A549 (cell line): ENCODE data around the gene ODAD4.

Source experiments
- MYC ChIP-seq: IDR thresholded peaks from 2 replicates; pipeline ENCODE4 v1.6.1; 2012; ENCODE audit warnings: mild to moderate bottlenecking, inconsistent platforms, low read length, improper control_type of control experiment, borderline replicate concordance
- TF ChIP-seq, protein P1 (sequence below): fragments of 450-650 bp; IDR thresholded peaks from 2 replicates; pipeline ENCODE4 v1.6.1; 2014; ENCODE audit warnings: antibody characterized with exemption

DNA sequence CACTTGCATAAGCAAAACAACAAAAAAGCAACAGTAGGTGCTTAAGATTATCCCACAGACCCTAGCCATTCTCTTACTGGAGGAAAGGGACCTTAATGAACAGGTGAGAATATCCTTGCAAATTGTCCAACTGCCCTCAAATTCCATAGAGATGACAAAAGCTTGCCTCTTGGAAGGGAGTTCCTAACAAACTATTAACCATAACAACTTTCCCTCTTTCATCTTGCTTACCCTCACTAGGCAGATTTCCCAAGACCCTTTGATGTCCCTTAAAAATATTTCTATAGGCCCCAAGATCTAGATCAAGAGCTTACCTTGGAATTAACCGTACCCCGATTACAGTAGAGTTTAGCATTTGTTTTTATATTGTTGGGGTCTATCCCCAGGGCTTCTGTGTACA is 58.0 kb downstream of the ODAD4 start:
- no peak for TF ChIP-seq MYC
- TF ChIP-seq, protein P1, sequence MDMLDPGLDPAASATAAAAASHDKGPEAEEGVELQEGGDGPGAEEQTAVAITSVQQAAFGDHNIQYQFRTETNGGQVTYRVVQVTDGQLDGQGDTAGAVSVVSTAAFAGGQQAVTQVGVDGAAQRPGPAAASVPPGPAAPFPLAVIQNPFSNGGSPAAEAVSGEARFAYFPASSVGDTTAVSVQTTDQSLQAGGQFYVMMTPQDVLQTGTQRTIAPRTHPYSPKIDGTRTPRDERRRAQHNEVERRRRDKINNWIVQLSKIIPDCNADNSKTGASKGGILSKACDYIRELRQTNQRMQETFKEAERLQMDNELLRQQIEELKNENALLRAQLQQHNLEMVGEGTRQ: no peak
